ENCODE data around the gene ATP11A.

Gene ATP11A

GRCh38 chr13:112885782-112886268 is 196.0 kb downstream of the ATP11A start:
- no peak for DNase-seq

GRCh38 chr13:112887151-112887550 is 197.3 kb downstream of the ATP11A start:
- DNase-seq: no peak

GRCh38 chr13:112887557-112887991 is 197.7 kb downstream of the ATP11A start:
- no peak for DNase-seq

- no peak for DNase-seq
Observed at GRCh38 chr13:112888238-112889111, 198.6 kb downstream of the ATP11A start.

GRCh38 chr13:112889351-112890290 is 199.8 kb downstream of the ATP11A start:
- DNase-seq: no peak

GRCh38 chr13:112890316-112891145 is 200.7 kb downstream of the ATP11A start:
- no peak for DNase-seq

- DNase-seq: no peak
Observed at GRCh38 chr13:112891477-112892401, 201.9 kb downstream of the ATP11A start.

GRCh38 chr13:112892426-112893206 is 202.8 kb downstream of the ATP11A start:
- no peak for DNase-seq

- no peak for DNase-seq
Observed at GRCh38 chr13:112893207-112893569, 203.3 kb downstream of the ATP11A start.

- DNase-seq: no peak
Observed at GRCh38 chr13:112893570-112894422, 204.0 kb downstream of the ATP11A start.

GRCh38 chr13:112894423-112894672 is 204.5 kb downstream of the ATP11A start:
- no peak for DNase-seq

GRCh38 chr13:112894673-112895481 is 205.0 kb downstream of the ATP11A start:
- DNase-seq: no peak

GRCh38 chr13:112895521-112896465 is 206.0 kb downstream of the ATP11A start:
- no peak for DNase-seq

- DNase-seq: no peak
Observed at GRCh38 chr13:112896736-112897602, 207.1 kb downstream of the ATP11A start.

GRCh38 chr13:112897603-112897955 is 207.7 kb downstream of the ATP11A start:
- no peak for DNase-seq

GRCh38 chr13:112897956-112898620 is 208.2 kb downstream of the ATP11A start:
- DNase-seq: no peak

All from midbrain (tissue), 1 donor.